Neutrophil (primary cell): ENCODE results near the gene VPS8.

ENCODE experiments used
- H3K27ac ChIP-seq: fragments of 200-600 bp; sonication (generic); 2 replicates; pipeline ENCODE4 v1.5.1; 2016; ENCODE audit warnings: mild to moderate bottlenecking, moderate library complexity
- H3K27me3 ChIP-seq: fragments of 200-600 bp; sonication (generic); 2 replicates; pipeline ENCODE4 v1.6.0; 2016; ENCODE audit warnings: mild to moderate bottlenecking
- H3K36me3 ChIP-seq: fragments of 200-600 bp; sonication (generic); 2 replicates; pipeline ENCODE4 v1.5.1; 2017
- H3K4me1 ChIP-seq, 2 experiments: fragments of 200-600 bp in 1 of 2; sonication (generic) in 1 of 2; 1 replicate in 1 of 2; 2 replicates in 1 of 2; pipeline versions ENCODE4 v1.5.1 to v1.6.1; 2013 to 2016; ENCODE audit warnings: low read depth in 1 of 2, low read length in 1 of 2, mild to moderate bottlenecking in 1 of 2, moderate library complexity in 1 of 2; ENCODE audit not compliant: control insufficient read depth in 1 of 2, insufficient read depth in 1 of 2
- H3K4me3 ChIP-seq, 2 experiments: fragments of 200-600 bp in 1 of 2; sonication (generic) in 1 of 2; 1 replicate in 1 of 2; 2 replicates in 1 of 2; pipeline ENCODE4 v1.5.1; 2013 to 2016; ENCODE audit warnings: low read depth in 1 of 2, low read length in 1 of 2, mild to moderate bottlenecking in 1 of 2, moderate library complexity in 1 of 2
- H3K9me3 ChIP-seq: fragments of 200-600 bp; sonication (generic); 2 replicates; pipeline ENCODE4 v1.5.1; 2016
- CTCF ChIP-seq: fragments of 200-600 bp; sonication (generic); IDR thresholded peaks from 2 replicates; pipeline ENCODE4 v1.5.1; 2016; ENCODE audit warnings: antibody characterized with exemption

Gene VPS8

GRCh38 chr3:184811999-184812661, at the start of gene VPS8:
Gene VPS8 (plus strand): TSS chr3:184812166. CDS start chr3:184824633, 12,467 bp downstream.
- TF ChIP-seq CTCF: peak; percentile 88
- Histone ChIP-seq H3K27ac (peak within 1 kb of the TSS; percentile 94), H3K4me3 (peak within 1 kb of the TSS; percentile 77 to 98), H3K27me3 (no peaks in the 10 kb centered on the region), H3K36me3 (peaks cover 14% of the 10 kb centered on the region), H3K9me3 (no peaks in the 10 kb centered on the region), H3K4me1 (peaks cover 53 to 67% of the 10 kb centered on the region in 2 experiments)

GRCh38 chr3:184764191-184764590, 47.8 kb upstream of the VPS8 start:
- H3K9me3 ChIP-seq: no peaks in the 10 kb centered on the region
- H3K4me3 ChIP-seq: no peak overlapping the region
- H3K27ac ChIP-seq: no peak overlapping the region
- H3K36me3 ChIP-seq: no peaks in the 10 kb centered on the region
- H3K27me3 ChIP-seq: peaks cover 11% of the 10 kb centered on the region
- TF ChIP-seq CTCF: no peak
- no peaks in the 10 kb centered on the region for H3K4me1 ChIP-seq

- H3K4me3 ChIP-seq: no peak overlapping the region
- no peak for TF ChIP-seq CTCF
- H3K4me1 ChIP-seq: no peaks in the 10 kb centered on the region
Observed at GRCh38 chr3:184765047-184765729, 46.8 kb upstream of the VPS8 start.

GRCh38 chr3:184765730-184766074, 46.3 kb upstream of the VPS8 start:
- H3K4me1 ChIP-seq: no peaks in the 10 kb centered on the region
- H3K36me3 ChIP-seq: no peaks in the 10 kb centered on the region
- H3K27ac ChIP-seq: no peak overlapping the region
- no peaks in the 10 kb centered on the region for H3K9me3 ChIP-seq
- H3K4me3 ChIP-seq: no peak overlapping the region
- no peak for TF ChIP-seq CTCF
- H3K27me3 ChIP-seq: peaks cover 15% of the 10 kb centered on the region

More at GRCh38 chr3:184765047-184765729, 46.8 kb upstream of the VPS8 start:
- Histone ChIP-seq H3K9me3 (no peaks in the 10 kb centered on the region), H3K27ac (no peak overlapping the region), H3K36me3 (no peaks in the 10 kb centered on the region), H3K27me3 (peaks cover 11% of the 10 kb centered on the region)

- no peak for TF ChIP-seq CTCF
- no peaks in the 10 kb centered on the region for H3K9me3 ChIP-seq
- no peaks in the 10 kb centered on the region for H3K36me3 ChIP-seq
- peaks cover 25% of the 10 kb centered on the region for H3K27me3 ChIP-seq
- no peak overlapping the region for H3K27ac ChIP-seq
- no peak overlapping the region for H3K4me3 ChIP-seq
- H3K4me1 ChIP-seq: no peaks in the 10 kb centered on the region
Observed at GRCh38 chr3:184766555-184767261, 45.3 kb upstream of the VPS8 start.
